Choroid plexus epithelial cell (primary cell): ENCODE measurements around the gene NIN.

ENCODE experiments used
- DNase-seq: peaks from one replicate; pipeline ENCODE4 v3.0.0-alpha.2; 2010; ENCODE audit warnings: low read depth
- H3K4me3 ChIP-seq: 2 replicates; pipeline ENCODE4 v1.5.1; 2011; ENCODE audit warnings: low read depth, mild to moderate bottlenecking, control low read depth, low read length, moderate library complexity
- CTCF ChIP-seq: conservative IDR thresholded peaks from 2 replicates; pipeline ENCODE4 v1.5.1; 2011; ENCODE audit warnings: low read depth, mild to moderate bottlenecking, control low read depth, inconsistent platforms, low read length, moderate library complexity

NIN gene

GRCh38 chr14:50783563-50783962 lies 47.4 kb downstream of the NIN start:
- TF ChIP-seq CTCF: no peak
- no peak for DNase-seq
- no peak overlapping the region for H3K4me3 ChIP-seq

GRCh38 chr14:50780393-50780792 lies 50.6 kb downstream of the NIN start:
- DNase-seq: no peak
- no peak overlapping the region for H3K4me3 ChIP-seq
- TF ChIP-seq CTCF: no peak

- TF ChIP-seq CTCF: no peak
- DNase-seq: no peak
- H3K4me3 ChIP-seq: no peak overlapping the region
These were observed 52.1 kb downstream of the NIN start for GRCh38 chr14:50778721-50779483.

- H3K4me3 ChIP-seq: no peak overlapping the region
- DNase-seq: no peak
- TF ChIP-seq CTCF: no peak
These were observed 54.4 kb downstream of the NIN start for GRCh38 chr14:50776522-50776921.

- no peak for TF ChIP-seq CTCF
- H3K4me3 ChIP-seq: no peak overlapping the region
- peak; percentile 87 for DNase-seq
These were observed 55.6 kb downstream of the NIN start for GRCh38 chr14:50775357-50775756.

GRCh38 chr14:50774542-50775267 lies 56.3 kb downstream of the NIN start:
- no peak overlapping the region for H3K4me3 ChIP-seq
- TF ChIP-seq CTCF: no peak

More at GRCh38 chr14:50774542-50775267, 56.3 kb downstream of the NIN start:
- no peak for DNase-seq
